ENCODE data around the gene ZNF260.

GRCh38 chr19:36482876-36483275 is 45.2 kb downstream of the ZNF260 start:
- TF ChIP-seq POLR2AphosphoS5 (IDR thresholded peaks at IDR 0.05) (no peak), CTCF (IDR thresholded peaks at IDR 0.05) (no peak), POLR2A (IDR thresholded peaks at IDR 0.05) (no peak)
